Mesenchymal stem cell (in vitro differentiated cells and primary cell): ENCODE results near the gene PA2G4. TPM values are rescaled to one million over a fixed set of nuclear protein-coding genes. Genes with fewer than 3 reads are reported as not detected.
"Not testable (repeated sequence)": the region's sequence is repeated elsewhere in the genome, so short reads cannot be mapped to it uniquely, and the experiment has no call there.

Source experiments
- DNase-seq: peaks from one replicate; pipeline ENCODE4 v3.0.0-alpha.2; 2013
- H2AFZ ChIP-seq: one replicate; pipeline ENCODE4 v1.6.1; 2013; ENCODE audit warnings: low read depth, mild to moderate bottlenecking, control low read depth, inconsistent platforms, low read length, moderate library complexity
- H2AK5ac ChIP-seq: 2 replicates; pipeline ENCODE4 v1.6.1; 2013; ENCODE audit warnings: low read length, moderate library complexity, mild to moderate bottlenecking, inconsistent platforms; ENCODE audit not compliant: severe bottlenecking
- H2BK120ac ChIP-seq: one replicate; pipeline ENCODE4 v1.6.1; 2013; ENCODE audit warnings: low read depth, mild to moderate bottlenecking, inconsistent platforms, low read length, moderate library complexity
- H2BK12ac ChIP-seq, 2 experiments: one replicate each; pipeline ENCODE4 v1.6.1; 2013; ENCODE audit warnings: inconsistent platforms in 2 of 2, low read length in 2 of 2, mild to moderate bottlenecking in 2 of 2, moderate library complexity in 2 of 2, control low read depth in 1 of 2
- H2BK15ac ChIP-seq: one replicate; pipeline ENCODE4 v1.6.1; 2013; ENCODE audit warnings: mild to moderate bottlenecking, low read depth, inconsistent platforms; ENCODE audit not compliant: poor library complexity, severe bottlenecking
- H2BK5ac ChIP-seq: 2 replicates; pipeline ENCODE4 v1.6.1; 2013; ENCODE audit warnings: low read depth, mild to moderate bottlenecking, low read length, control low read depth, inconsistent platforms; ENCODE audit not compliant: poor library complexity, severe bottlenecking
- H3K14ac ChIP-seq, 2 experiments: one replicate each; pipeline ENCODE4 v1.6.1; 2013; ENCODE audit warnings: inconsistent platforms in 2 of 2, low read length in 2 of 2, control low read depth in 1 of 2, mild to moderate bottlenecking in 1 of 2, moderate library complexity in 1 of 2
- H3K18ac ChIP-seq, 2 experiments: one replicate each; pipeline ENCODE4 v1.6.1; 2013; ENCODE audit warnings: inconsistent platforms in 2 of 2, low read length in 2 of 2, control low read depth in 1 of 2, low read depth in 1 of 2, mild to moderate bottlenecking in 1 of 2
- H3K23ac ChIP-seq, 2 experiments: one replicate each; pipeline ENCODE4 v1.6.1; 2013; ENCODE audit warnings: inconsistent platforms in 2 of 2, low read length in 2 of 2, mild to moderate bottlenecking in 2 of 2, moderate library complexity in 2 of 2, control low read depth in 1 of 2
- H3K27ac ChIP-seq: 2 replicates; pipeline ENCODE4 v1.5.1; 2013; ENCODE audit warnings: mild to moderate bottlenecking, moderate library complexity, low read length, control low read depth, inconsistent platforms; ENCODE audit not compliant: poor library complexity, severe bottlenecking
- H3K27me3 ChIP-seq, 2 experiments: 2 replicates each; pipeline versions ENCODE4 v1.6.1 to v1.7.0; 2013; ENCODE audit warnings: low read length in 2 of 2, mild to moderate bottlenecking in 2 of 2, moderate library complexity in 2 of 2, control low read depth in 1 of 2, inconsistent platforms in 1 of 2; ENCODE audit not compliant: control insufficient read depth in 1 of 2, insufficient read depth in 1 of 2
- H3K36me3 ChIP-seq, 2 experiments: 2 replicates each; pipeline versions ENCODE4 v1.6.1 to v1.7.0; 2013; ENCODE audit warnings: low read length in 2 of 2, control low read depth in 1 of 2, inconsistent platforms in 1 of 2, low read depth in 1 of 2, mild to moderate bottlenecking in 1 of 2; ENCODE audit not compliant: insufficient read depth in 2 of 2, control insufficient read depth in 1 of 2
- H3K4ac ChIP-seq, 2 experiments: one replicate each; pipeline ENCODE4 v1.6.1; 2013; ENCODE audit warnings: inconsistent platforms in 2 of 2, low read length in 2 of 2, mild to moderate bottlenecking in 2 of 2, moderate library complexity in 2 of 2, control low read depth in 1 of 2, low read depth in 1 of 2
- H3K4me1 ChIP-seq: 2 replicates; pipeline ENCODE4 v1.6.1; 2013; ENCODE audit warnings: low read depth, low read length, control low read depth; ENCODE audit not compliant: control insufficient read depth, insufficient read depth
- H3K4me2 ChIP-seq: 2 replicates; pipeline ENCODE4 v1.6.1; 2013; ENCODE audit warnings: low read length, mild to moderate bottlenecking, inconsistent platforms; ENCODE audit not compliant: poor library complexity, severe bottlenecking
- H3K4me3 ChIP-seq, 2 experiments: 2 replicates each; pipeline versions ENCODE4 v1.5.1 to v1.7.0; 2013; ENCODE audit warnings: low read length in 2 of 2, mild to moderate bottlenecking in 2 of 2, control low read depth in 1 of 2, low read depth in 1 of 2; ENCODE audit not compliant: insufficient read depth in 1 of 2
- H3K79me1 ChIP-seq: replicated peaks from 2 replicates; pipeline ENCODE4 v1.6.1; 2013; ENCODE audit warnings: mild to moderate bottlenecking, control low read depth, low read length, inconsistent platforms; ENCODE audit not compliant: poor library complexity, severe bottlenecking
- H3K9ac ChIP-seq: 2 replicates; pipeline ENCODE4 v1.7.0; 2013; ENCODE audit warnings: mild to moderate bottlenecking, low read length, moderate library complexity
- H3K9me3 ChIP-seq: 2 replicates; pipeline ENCODE4 v1.7.0; 2013; ENCODE audit warnings: mild to moderate bottlenecking, low read length; ENCODE audit not compliant: control insufficient read depth
- H4K8ac ChIP-seq: one replicate; pipeline ENCODE4 v1.6.1; 2013; ENCODE audit warnings: inconsistent platforms, mild to moderate bottlenecking, low read length, moderate library complexity
- H4K91ac ChIP-seq: one replicate; pipeline ENCODE4 v1.6.1; 2013; ENCODE audit warnings: mild to moderate bottlenecking, low read length, inconsistent platforms
- WGBS: methylation state at CpG from one replicate; pipeline ENCODE4 v1.1.7; 2013; ENCODE audit warnings: mixed read lengths; 5-methylcytosine and 5-hydroxymethylcytosine counted together
- polyA plus RNA-seq, 2 experiments: library from polyadenylated mRNA; stranded (reverse); fragments of 200-250 nt; gene quantifications; one replicate each; pipeline ENCODE4 v1.2.3, GENCODE V29; 2013

The PA2G4 gene
- polyA plus RNA-seq (2013, experiment 1 of 2) = 98.1 TPM
- 97.4 TPM for polyA plus RNA-seq (2013, experiment 2 of 2)

- H2BK12ac ChIP-seq = no peak within 1 kb of the TSS
- peak within 1 kb of the TSS in 1 of 2 experiments; percentile 73 for H3K14ac ChIP-seq
- H3K23ac ChIP-seq = peak within 1 kb of the TSS in 1 of 2 experiments; percentile 78
- no peak within 1 kb of the TSS for H2AK5ac ChIP-seq
- H3K27me3 ChIP-seq = no peaks in the 10 kb centered on the region
- peak within 1 kb of the TSS; percentile 81 to 98 for H3K4me3 ChIP-seq
- no peak within 1 kb of the TSS for H2BK120ac ChIP-seq
- peak within 1 kb of the TSS; percentile 12 for H2BK15ac ChIP-seq
- H3K27ac ChIP-seq = peak within 1 kb of the TSS; percentile 55
- H3K4me2 ChIP-seq = peak within 1 kb of the TSS; percentile 69
- H3K79me1 ChIP-seq = peaks cover 4% of the 10 kb centered on the region
- peak; percentile 99 for DNase-seq
- peaks cover 9 to 26% of the 10 kb centered on the region in 2 experiments for H3K36me3 ChIP-seq
- peak within 1 kb of the TSS; percentile 49 to 75 for H3K18ac ChIP-seq
- no peak within 1 kb of the TSS for H4K91ac ChIP-seq
- no peaks in the 10 kb centered on the region for H3K9me3 ChIP-seq
- no peaks in the 10 kb centered on the region for H3K4me1 ChIP-seq
- peak within 1 kb of the TSS in 1 of 2 experiments; percentile 27 for H3K4ac ChIP-seq
- peak within 1 kb of the TSS; percentile 97 for H3K9ac ChIP-seq
- peak within 1 kb of the TSS; percentile 48 for H2BK5ac ChIP-seq
- peak within 1 kb of the TSS; percentile 6 for H2AFZ ChIP-seq
- 0% methylated on average over 60 of the region's 60 CpGs for WGBS
- H4K8ac ChIP-seq = peak within 1 kb of the TSS; percentile 61
Measured at GRCh38 chr12:56104109-56104814, at the start of gene PA2G4. Gene PA2G4, plus strand, starts transcription at chr12:56104559. Its CDS starts 179 bp downstream, at chr12:56104738.

- H3K27ac ChIP-seq, H3K79me1 ChIP-seq, H2BK120ac ChIP-seq, H3K9ac ChIP-seq, H3K4ac ChIP-seq, DNase-seq, H3K36me3 ChIP-seq, H2AK5ac ChIP-seq, H3K14ac ChIP-seq, H2BK15ac ChIP-seq, H3K18ac ChIP-seq, H2BK12ac ChIP-seq, H2AFZ ChIP-seq, H3K4me1 ChIP-seq, H4K91ac ChIP-seq, H3K27me3 ChIP-seq, H3K9me3 ChIP-seq, H3K23ac ChIP-seq, H3K4me2 ChIP-seq, H3K4me3 ChIP-seq, H2BK5ac ChIP-seq, H4K8ac ChIP-seq: not testable (repeated sequence)
- 71% methylated on average over 7 of the region's 8 CpGs for WGBS
Measured at GRCh38 chr12:56059964-56060363, 44.4 kb upstream of the PA2G4 start.

GRCh38 chr12:56061982-56062381 lies 42.4 kb upstream of the PA2G4 start:
- no peak overlapping the region for H3K4ac ChIP-seq
- 67% methylated on average over 5 of the region's 5 CpGs for WGBS
- H3K27me3 ChIP-seq = no peaks in the 10 kb centered on the region

GRCh38 chr12:56062996-56063395 lies 41.4 kb upstream of the PA2G4 start:
- H3K27ac ChIP-seq = no peak overlapping the region

More at GRCh38 chr12:56061982-56062381, 42.4 kb upstream of the PA2G4 start:
- Histone ChIP-seq H3K9ac (no peak overlapping the region), H3K9me3 (no peaks in the 10 kb centered on the region), H3K4me3 (no peak overlapping the region), H2BK120ac (no peak overlapping the region), H3K23ac (no peak overlapping the region), H3K27ac (no peak overlapping the region), H3K14ac (no peak overlapping the region), H2AK5ac (no peak overlapping the region), H2BK15ac (no peak overlapping the region), H3K79me1 (no peaks in the 10 kb centered on the region), H2BK5ac (no peak overlapping the region), H4K8ac (no peak overlapping the region), H3K4me2 (no peak overlapping the region), H2BK12ac (no peak overlapping the region), H2AFZ (no peak overlapping the region), H3K18ac (no peak overlapping the region), H3K36me3 (no peaks in the 10 kb centered on the region), H4K91ac (no peak overlapping the region), H3K4me1 (peaks cover 2% of the 10 kb centered on the region)
- DNase-seq = no peak

More at GRCh38 chr12:56062996-56063395, 41.4 kb upstream of the PA2G4 start:
- no peak overlapping the region for H2BK12ac ChIP-seq
- no peaks in the 10 kb centered on the region for H3K36me3 ChIP-seq
- no peak overlapping the region for H2BK15ac ChIP-seq
- no peak overlapping the region for H3K23ac ChIP-seq
- H2BK5ac ChIP-seq = no peak overlapping the region
- H3K4me1 ChIP-seq = peaks cover 2% of the 10 kb centered on the region
- no peak overlapping the region for H4K8ac ChIP-seq
- no peak overlapping the region for H3K14ac ChIP-seq
- no peak overlapping the region for H3K4me2 ChIP-seq
- H3K79me1 ChIP-seq = no peaks in the 10 kb centered on the region
- no peak overlapping the region for H3K4me3 ChIP-seq
- H3K9ac ChIP-seq = no peak overlapping the region
- no peak overlapping the region for H2BK120ac ChIP-seq
- DNase-seq = no peak
- no peak overlapping the region for H2AFZ ChIP-seq
- no peak overlapping the region for H4K91ac ChIP-seq
- H2AK5ac ChIP-seq = no peak overlapping the region
- no peak overlapping the region for H3K4ac ChIP-seq
- no peak overlapping the region for H3K18ac ChIP-seq
- no peaks in the 10 kb centered on the region for H3K27me3 ChIP-seq
- no peaks in the 10 kb centered on the region for H3K9me3 ChIP-seq
